PC-9 (cell line): Measurements from ENCODE around the gene RSPH1. TPM values are rescaled to one million over a fixed set of nuclear protein-coding genes. Genes with fewer than 3 reads are reported as not detected.

Experiments
- BruUV-seq: library from RNA; stranded (reverse); fragments of 400-500 nt; replicated peaks from 2 replicates; lab custom pipeline; 2021; lab: Mats Ljungman, UMichigan
- CTCF ChIA-PET: fragments of 300-600 bp; sonication (Branson Sonifier 250); formaldehyde crosslinking; loops from one replicate; lab custom pipeline; 2022; ENCODE audit warnings: antibody characterized with exemption; lab: Charles Lee
- POLR2A ChIA-PET: fragments of 300-600 bp; sonication (Branson Sonifier 250); formaldehyde crosslinking; loops from one replicate; lab custom pipeline; 2022; ENCODE audit warnings: antibody characterized with exemption; ENCODE audit not compliant: unreplicated experiment; lab: Charles Lee
- DNase-seq, 2 experiments: peaks; one replicate each; pipeline versions ENCODE4 v3.0.0 to v3.0.0-alpha.2; 2015 to 2022; ENCODE audit warnings: mixed read lengths in 1 of 2
- H2AFZ ChIP-seq: fragments of 200-600 bp; sonication (generic); 2 replicates; pipeline ENCODE4 v1.8.1; 2017; ENCODE audit warnings: antibody characterized with exemption
- H3F3A ChIP-seq: fragments of 200-600 bp; sonication (generic); 2 replicates; pipeline ENCODE4 v1.8.1; 2017; ENCODE audit warnings: antibody characterized with exemption, mild to moderate bottlenecking, low read depth; ENCODE audit not compliant: insufficient read depth
- H3K27ac ChIP-seq: fragments of 200-600 bp; sonication (generic); 2 replicates; pipeline ENCODE4 v1.6.1; 2016; ENCODE audit warnings: mixed run types
- H3K27me3 ChIP-seq: fragments of 200-600 bp; sonication (generic); 2 replicates; pipeline ENCODE4 v1.6.1; 2016; ENCODE audit warnings: low read depth, mixed run types; ENCODE audit not compliant: insufficient read depth
- H3K36me3 ChIP-seq: fragments of 200-600 bp; sonication (generic); 2 replicates; pipeline ENCODE4 v1.6.1; 2016; ENCODE audit warnings: low read depth, mixed run types
- H3K4me1 ChIP-seq: fragments of 200-600 bp; sonication (generic); replicated peaks from 2 replicates; pipeline ENCODE4 v1.6.1; 2016; ENCODE audit warnings: mixed run types; ENCODE audit not compliant: insufficient read depth
- H3K4me2 ChIP-seq: fragments of 200-600 bp; sonication (generic); 2 replicates; pipeline ENCODE4 v1.6.1; 2017; ENCODE audit warnings: mixed run types
- H3K4me3 ChIP-seq: fragments of 200-600 bp; sonication (generic); 2 replicates; pipeline ENCODE4 v1.6.1; 2016; ENCODE audit warnings: mixed run types
- H3K79me2 ChIP-seq: fragments of 200-600 bp; sonication (generic); 2 replicates; pipeline ENCODE4 v1.6.1; 2017; ENCODE audit warnings: low read depth, mixed run types
- H3K9me2 ChIP-seq: fragments of 200-600 bp; sonication (generic); 2 replicates; pipeline ENCODE4 v1.8.1; 2017; ENCODE audit warnings: mild to moderate bottlenecking; ENCODE audit not compliant: insufficient read depth
- H3K9me3 ChIP-seq: fragments of 200-600 bp; sonication (generic); 2 replicates; pipeline ENCODE4 v1.8.1; 2016; ENCODE audit warnings: low read depth; ENCODE audit not compliant: insufficient read depth
- H4K20me1 ChIP-seq: fragments of 200-600 bp; sonication (generic); 2 replicates; pipeline ENCODE4 v1.8.1; 2017; ENCODE audit not compliant: insufficient read depth
- EZH2 ChIP-seq: fragments of 200-600 bp; sonication (generic); IDR thresholded peaks from 2 replicates; pipeline ENCODE4 v1.8.0; 2017; ENCODE audit warnings: antibody characterized with exemption, low read depth
- intact Hi-C: fragments of 100-400 bp; cut with micrococcal nuclease; formaldehyde crosslinking; loops from one replicate; pipeline ENCODE4 v1.10.0; 2022; ENCODE audit not compliant: unreplicated experiment
- total RNA-seq: library from RNA; stranded (reverse); gene quantifications from 2 replicates; pipeline ENCODE4 v1.2.3, GENCODE V29; 2021
- TF ChIP-seq, protein P1 (sequence below): fragments of 200-600 bp; sonication (generic); conservative IDR thresholded peaks from 2 replicates; pipeline ENCODE4 v1.6.1; 2017; ENCODE audit warnings: mixed run types, antibody characterized with exemption, mild to moderate bottlenecking, moderate library complexity

The RSPH1 gene
- total RNA-seq, 1 experiment from 2014 or later = 8.0 TPM

DNA sequence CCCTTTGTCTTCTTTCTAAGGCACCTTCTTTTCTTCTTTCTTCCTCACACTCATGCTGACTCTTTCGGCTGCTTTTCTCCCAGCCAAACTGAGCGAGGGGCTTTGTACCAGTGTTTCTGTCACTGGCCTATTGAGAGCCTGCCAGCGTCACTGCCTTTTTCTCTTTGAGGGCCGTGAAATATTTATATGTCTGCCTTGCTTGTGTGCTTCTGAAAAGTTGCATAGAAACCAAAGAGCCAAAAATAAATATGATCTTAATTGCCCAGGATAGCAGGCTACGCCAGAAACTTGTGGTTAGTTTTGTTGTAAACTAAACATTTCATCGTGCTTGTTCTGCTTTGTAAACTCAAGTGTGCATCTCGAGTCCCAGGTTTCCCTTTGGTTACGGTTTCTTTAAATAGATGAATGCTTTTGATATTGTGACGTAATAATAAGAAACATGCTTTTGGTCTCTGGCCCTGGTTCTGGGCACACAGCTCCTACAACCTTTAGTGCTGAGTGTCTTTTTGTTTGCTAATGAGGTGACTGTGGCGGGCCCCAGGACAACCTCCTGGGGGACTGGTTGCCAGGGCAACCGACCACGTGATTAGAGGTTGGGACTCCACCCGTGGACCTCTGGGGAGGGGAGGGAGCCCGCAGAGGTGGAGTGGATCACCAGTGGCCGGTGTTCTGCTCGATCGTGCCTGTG is 28.5 kb upstream of the RSPH1 start:
- no peak overlapping the region for H3K27ac ChIP-seq
- TF ChIP-seq, protein P1, sequence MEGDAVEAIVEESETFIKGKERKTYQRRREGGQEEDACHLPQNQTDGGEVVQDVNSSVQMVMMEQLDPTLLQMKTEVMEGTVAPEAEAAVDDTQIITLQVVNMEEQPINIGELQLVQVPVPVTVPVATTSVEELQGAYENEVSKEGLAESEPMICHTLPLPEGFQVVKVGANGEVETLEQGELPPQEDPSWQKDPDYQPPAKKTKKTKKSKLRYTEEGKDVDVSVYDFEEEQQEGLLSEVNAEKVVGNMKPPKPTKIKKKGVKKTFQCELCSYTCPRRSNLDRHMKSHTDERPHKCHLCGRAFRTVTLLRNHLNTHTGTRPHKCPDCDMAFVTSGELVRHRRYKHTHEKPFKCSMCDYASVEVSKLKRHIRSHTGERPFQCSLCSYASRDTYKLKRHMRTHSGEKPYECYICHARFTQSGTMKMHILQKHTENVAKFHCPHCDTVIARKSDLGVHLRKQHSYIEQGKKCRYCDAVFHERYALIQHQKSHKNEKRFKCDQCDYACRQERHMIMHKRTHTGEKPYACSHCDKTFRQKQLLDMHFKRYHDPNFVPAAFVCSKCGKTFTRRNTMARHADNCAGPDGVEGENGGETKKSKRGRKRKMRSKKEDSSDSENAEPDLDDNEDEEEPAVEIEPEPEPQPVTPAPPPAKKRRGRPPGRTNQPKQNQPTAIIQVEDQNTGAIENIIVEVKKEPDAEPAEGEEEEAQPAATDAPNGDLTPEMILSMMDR = no peak
- no peak for TF ChIP-seq EZH2
- H2AFZ ChIP-seq = no peak overlapping the region
- H3F3A ChIP-seq = no peaks in the 10 kb centered on the region
- peaks cover under 1% of the 10 kb centered on the region; the same call in 1 of the 2 replicates for H3K4me1 ChIP-seq
- no peak overlapping the region for H3K4me2 ChIP-seq
- H3K4me3 ChIP-seq = no peak overlapping the region
- DNase-seq = no peak
- H3K9me3 ChIP-seq = no peaks in the 10 kb centered on the region
- no peaks in the 10 kb centered on the region for H3K27me3 ChIP-seq
- H3K9me2 ChIP-seq = no peaks in the 10 kb centered on the region
- ChIA-PET CTCF (no interaction called here), POLR2A (no interaction called here)
- intact Hi-C loops = no loop called here
- H3K36me3 ChIP-seq = peaks cover 6% of the 10 kb centered on the region
- no TSS peak for BruUV-seq
- no peaks in the 10 kb centered on the region for H4K20me1 ChIP-seq
- H3K79me2 ChIP-seq = peaks cover 72% of the 10 kb centered on the region

DNA sequence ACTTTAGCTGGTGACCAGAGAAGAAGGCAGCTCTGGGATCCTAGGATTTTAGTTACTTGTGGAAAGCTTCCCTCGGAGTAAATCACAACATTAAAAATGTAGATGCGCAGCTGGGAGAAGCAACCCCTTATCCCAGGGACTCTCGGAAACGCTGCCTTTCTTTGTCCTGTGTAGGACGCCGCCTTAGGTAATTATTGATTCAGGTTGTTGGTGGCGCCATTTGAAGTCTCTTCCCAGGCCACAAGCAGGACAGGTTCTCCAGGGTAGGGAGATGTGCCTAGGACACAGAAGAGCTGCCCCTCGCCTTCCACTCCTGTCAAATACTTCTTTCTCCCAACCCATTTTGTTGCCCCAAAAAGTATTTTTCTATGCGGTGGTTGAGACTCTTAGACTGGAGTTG is 27.9 kb upstream of the RSPH1 start:
- no peak overlapping the region for H3K27ac ChIP-seq
- no peaks in the 10 kb centered on the region for H4K20me1 ChIP-seq
- peaks cover 6% of the 10 kb centered on the region for H3K4me1 ChIP-seq
- no peaks in the 10 kb centered on the region for H3K27me3 ChIP-seq
- ChIA-PET POLR2A (no interaction called here), CTCF (no interaction called here)
- no peak for TF ChIP-seq EZH2
- TF ChIP-seq, protein P1 = no peak
- H3K4me2 ChIP-seq = no peak overlapping the region
- DNase-seq = no peak
- no peak overlapping the region for H2AFZ ChIP-seq
- H3K9me3 ChIP-seq = no peaks in the 10 kb centered on the region
- H3F3A ChIP-seq = peaks cover 2% of the 10 kb centered on the region; the same call in 1 of the 2 replicates
- intact Hi-C loops = no loop called here
- no peaks in the 10 kb centered on the region for H3K9me2 ChIP-seq
- peaks cover 9% of the 10 kb centered on the region for H3K36me3 ChIP-seq
- BruUV-seq = no TSS peak
- peaks cover 77% of the 10 kb centered on the region for H3K79me2 ChIP-seq
- no peak overlapping the region for H3K4me3 ChIP-seq

DNA sequence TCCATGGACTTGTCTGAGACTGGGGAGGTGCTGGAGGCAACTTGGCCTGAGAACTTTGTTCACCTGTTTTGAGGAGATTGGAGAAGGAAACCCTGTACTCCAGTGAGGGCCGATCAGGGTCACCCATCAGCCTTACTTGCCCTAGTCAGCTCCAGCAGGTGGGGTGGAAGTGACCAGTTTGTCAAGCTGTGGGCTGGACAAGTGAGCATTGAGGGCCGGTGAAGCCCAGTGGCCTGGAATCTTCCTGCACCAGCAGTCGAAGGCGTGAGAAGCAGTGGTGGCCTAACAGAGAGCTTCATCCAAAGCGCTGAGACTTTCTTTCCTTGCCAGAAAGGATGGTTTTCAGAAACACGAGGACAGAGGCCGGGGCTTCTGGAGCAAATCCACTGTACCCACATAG is 27.2 kb upstream of the RSPH1 start:
- no peak overlapping the region for H3K4me3 ChIP-seq
- ChIA-PET CTCF (interaction anchor here (0.6 kb wide), 1 partner anchor 321 kb away, joined by 3 read pairs; no protein-coding TSS in a partner anchor), POLR2A (no interaction called here)
- H3K36me3 ChIP-seq = peaks cover 13% of the 10 kb centered on the region
- peaks cover 81% of the 10 kb centered on the region for H3K79me2 ChIP-seq
- H3K9me2 ChIP-seq = no peaks in the 10 kb centered on the region
- intact Hi-C loops = no loop called here
- no peaks in the 10 kb centered on the region for H3K9me3 ChIP-seq
- peaks cover 8% of the 10 kb centered on the region; the same call in 1 of the 2 replicates for H3F3A ChIP-seq
- no peak overlapping the region for H2AFZ ChIP-seq
- no peaks in the 10 kb centered on the region for H3K27me3 ChIP-seq
- DNase-seq = no peak
- peaks cover 12% of the 10 kb centered on the region for H3K4me1 ChIP-seq
- TF ChIP-seq EZH2 = no peak
- TF ChIP-seq, protein P1 = no peak
- BruUV-seq = no TSS peak
- no peak overlapping the region for H3K27ac ChIP-seq
- H3K4me2 ChIP-seq = no peak overlapping the region
- no peaks in the 10 kb centered on the region for H4K20me1 ChIP-seq
